Smooth muscle cell of the pulmonary artery (primary cell): Measurements from ENCODE around the gene PON1. TPM values are rescaled to one million over a fixed set of nuclear protein-coding genes. Genes with fewer than 3 reads are reported as not detected.

Experiments
- total RNA-seq: library from RNA; depleted of rRNA; stranded (reverse); fragments of >200 nt; gene quantifications from 2 replicates; pipeline ENCODE4 v1.2.3, GENCODE V29; 2014

PON1 gene
- not detected in 2 replicates for total RNA-seq

GRCh38 chr7:95324431-95324830 lies at the start of gene PON1:
Gene PON1 (minus strand): TSS chr7:95324532. CDS start chr7:95324475, 57 bp downstream.

Other genes starting within 250 kb of the PON1 start
- 0.13 TPM in 1 of 2 replicates, not detected in the other for gene PON3, start 71.8 kb upstream of the PON1 start, total RNA-seq
- gene PON2, start 110.5 kb upstream of the PON1 start, total RNA-seq = 65.0 and 66.3 TPM in 2 replicates
- gene ASB4, start 161.4 kb upstream of the PON1 start, total RNA-seq = not detected in 2 replicates